ENCODE measurements around the gene FOCAD.

DNA sequence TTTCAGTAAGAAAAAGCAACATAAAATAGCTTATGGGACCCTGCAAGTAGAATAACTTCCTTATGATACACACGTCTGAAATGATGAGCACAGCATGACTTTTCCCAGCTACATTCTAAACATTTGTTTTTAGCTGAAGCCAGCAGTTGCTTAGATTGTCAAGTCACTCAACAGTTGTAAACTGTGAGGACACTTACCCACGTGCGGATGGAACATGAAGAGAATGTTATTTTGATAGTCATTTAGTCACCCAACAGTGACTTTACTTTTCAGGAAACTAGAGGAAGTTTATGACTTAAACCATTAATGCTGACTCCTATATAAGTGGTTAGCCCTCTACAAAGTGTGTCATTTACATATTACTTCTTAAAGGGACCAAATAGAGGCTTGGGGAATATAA lies 344.4 kb downstream of the FOCAD start:
- TF ChIP-seq PATZ1 (CRISPR knock-in tag; IDR thresholded peaks at IDR 0.05; ENCODE audit: borderline replicate concordance) (no peak), ZFP30 (CRISPR knock-in tag; IDR thresholded peaks at IDR 0.05) (no peak), ZNF70 (CRISPR knock-in tag; IDR thresholded peaks at IDR 0.05) (no peak), POU6F1 (CRISPR knock-in tag; IDR thresholded peaks at IDR 0.05; ENCODE audit: borderline replicate concordance, low read depth) (no peak), TCF4 (CRISPR knock-in tag; IDR thresholded peaks at IDR 0.05; ENCODE audit: borderline replicate concordance) (no peak), GLIS3 (CRISPR knock-in tag; IDR thresholded peaks at IDR 0.05) (no peak), ZNF8 (CRISPR knock-in tag; IDR thresholded peaks at IDR 0.05) (no peak)

Data from SK-N-SH treated with all-trans-retinoic acid at 6 μM for 48 hours (cell line).